CD4-positive, alpha-beta T cell (primary cell): Measurements from ENCODE around the gene THSD7B. TPM values are rescaled to one million over a fixed set of nuclear protein-coding genes. Genes with fewer than 3 reads are reported as not detected.

Experiments
- ATAC-seq: fragments of 200-7000 bp; cut with Tn5 transposase; one replicate; pipeline ENCODE4 v1.10.0; 2022; ENCODE audit warnings: mild to moderate bottlenecking; ENCODE audit not compliant: poor library complexity
- CTCF ChIA-PET: fragments of 350-600 bp; sonication (Branson Sonifier 250); formaldehyde crosslinking; loops from one replicate; lab custom pipeline; 2021; ENCODE audit warnings: antibody characterized with exemption, inconsistent platforms; lab: Charles Lee
- POLR2A ChIA-PET: fragments of 350-600 bp; sonication (Branson Sonifier 250); formaldehyde crosslinking; loops from one replicate; lab custom pipeline; 2021; ENCODE audit warnings: antibody characterized with exemption, inconsistent platforms; lab: Charles Lee
- DNase-seq, 14 experiments: peaks; one replicate each; pipeline ENCODE4 v3.0.0-alpha.2; 2013 to 2020; ENCODE audit warnings: mixed read lengths in 2 of 14
- H3K27ac ChIP-seq, 2 donors: one replicate each; pipeline versions ENCODE4 v1.5.1 to v1.7.0; 2013; ENCODE audit warnings: low read length in 2 of 2, low read depth in 1 of 2, mild to moderate bottlenecking in 1 of 2
- H3K27me3 ChIP-seq, 2 experiments: 1 replicate in 1 of 2; 2 replicates in 1 of 2; pipeline versions ENCODE4 v1.6.1 to v1.7.0; 2013; ENCODE audit warnings: low read length in 2 of 2, control low read depth in 1 of 2, mild to moderate bottlenecking in 1 of 2, moderate library complexity in 1 of 2; ENCODE audit not compliant: insufficient read depth in 2 of 2, control insufficient read depth in 1 of 2
- H3K36me3 ChIP-seq: one replicate; pipeline ENCODE4 v1.6.1; 2013; ENCODE audit warnings: low read length, control low read depth; ENCODE audit not compliant: insufficient read depth
- H3K4me1 ChIP-seq: one replicate; pipeline ENCODE4 v1.6.1; 2013; ENCODE audit warnings: low read length, control low read depth; ENCODE audit not compliant: insufficient read depth
- H3K4me3 ChIP-seq: one replicate; pipeline ENCODE4 v1.5.1; 2013; ENCODE audit warnings: mild to moderate bottlenecking, low read length, moderate library complexity
- H3K9me3 ChIP-seq, 2 experiments: 1 replicate in 1 of 2; 2 replicates in 1 of 2; pipeline versions ENCODE4 v1.6.1 to v1.7.0; 2013; ENCODE audit warnings: low read length in 2 of 2, mild to moderate bottlenecking in 2 of 2, control low read depth in 1 of 2, moderate library complexity in 1 of 2; ENCODE audit not compliant: control insufficient read depth in 1 of 2, insufficient read depth in 1 of 2
- H3K27ac Mint-ChIP-seq: one replicate; pipeline ENCODE4 v1.8.0; 2020; ENCODE audit warnings: mixed read lengths
- H3K27me3 Mint-ChIP-seq: one replicate; pipeline ENCODE4 v1.8.0; 2021; ENCODE audit warnings: mixed read lengths
- H3K36me3 Mint-ChIP-seq: one replicate; pipeline ENCODE4 v1.8.0; 2021; ENCODE audit warnings: low read depth, mixed read lengths
- H3K4me1 Mint-ChIP-seq: one replicate; pipeline ENCODE4 v1.8.0; 2021; ENCODE audit warnings: low read depth, mixed read lengths
- H3K4me3 Mint-ChIP-seq: one replicate; pipeline ENCODE4 v1.8.0; 2020; ENCODE audit warnings: mild to moderate bottlenecking, mixed read lengths
- H3K9me3 Mint-ChIP-seq: one replicate; pipeline ENCODE4 v1.8.0; 2020; ENCODE audit warnings: mixed read lengths
- intact Hi-C, 2 experiments: fragments of 100-400 bp; cut with DNase I in 1 of 2; cut with micrococcal nuclease in 1 of 2; formaldehyde crosslinking; loops; one replicate each; pipeline versions ENCODE4 v1.15.1 to v1.9.0; 2023 to 2025; cut with DNase I, micrococcal nuclease
- total RNA-seq, 174 experiments: library from RNA in 2 of 174; stranded (reverse) in 2 of 174; gene quantifications; one replicate each; pipeline ENCODE4 v1.2.3 and lab custom pipeline; 2021 to 2026
- TF ChIP-seq, protein P1 (sequence below): fragments of 200-600 bp; IDR thresholded peaks from one replicate; pipeline ENCODE4 v1.8.0; 2022; ENCODE audit warnings: antibody characterized with exemption, mild to moderate bottlenecking

THSD7B gene
- total RNA-seq, 2 experiments from 2014 or later = not detected

DNA sequence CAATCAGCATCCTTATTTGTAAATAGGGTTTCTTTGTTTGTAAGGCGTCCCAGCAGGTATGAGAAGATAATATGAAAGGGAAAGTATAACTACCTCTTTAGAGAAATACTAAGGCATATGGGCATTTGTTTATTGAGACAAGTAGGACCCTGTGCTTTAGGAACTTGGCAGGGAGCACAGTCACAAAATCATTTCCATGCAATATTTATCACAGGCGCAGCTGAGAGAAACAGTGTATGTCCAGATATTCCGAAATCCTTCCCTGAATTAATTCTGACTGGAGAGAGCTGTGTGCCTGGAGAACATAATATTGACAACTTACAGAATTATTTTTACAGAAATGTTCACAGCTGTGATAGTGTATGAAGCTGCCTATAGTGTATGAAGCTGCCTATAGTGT, 416.7 kb downstream of the THSD7B start:
- Mint-ChIP-seq H3K4me1 (no peaks in the 10 kb centered on the region), H3K9me3 (peaks cover 2% of the 10 kb centered on the region), H3K4me3 (no peak overlapping the region), H3K36me3 (no peaks in the 10 kb centered on the region), H3K27me3 (no peaks in the 10 kb centered on the region), H3K27ac (no peak overlapping the region)
- CTCF ChIA-PET = no interaction called here
- ATAC-seq = no peak
- TF ChIP-seq, protein P1, sequence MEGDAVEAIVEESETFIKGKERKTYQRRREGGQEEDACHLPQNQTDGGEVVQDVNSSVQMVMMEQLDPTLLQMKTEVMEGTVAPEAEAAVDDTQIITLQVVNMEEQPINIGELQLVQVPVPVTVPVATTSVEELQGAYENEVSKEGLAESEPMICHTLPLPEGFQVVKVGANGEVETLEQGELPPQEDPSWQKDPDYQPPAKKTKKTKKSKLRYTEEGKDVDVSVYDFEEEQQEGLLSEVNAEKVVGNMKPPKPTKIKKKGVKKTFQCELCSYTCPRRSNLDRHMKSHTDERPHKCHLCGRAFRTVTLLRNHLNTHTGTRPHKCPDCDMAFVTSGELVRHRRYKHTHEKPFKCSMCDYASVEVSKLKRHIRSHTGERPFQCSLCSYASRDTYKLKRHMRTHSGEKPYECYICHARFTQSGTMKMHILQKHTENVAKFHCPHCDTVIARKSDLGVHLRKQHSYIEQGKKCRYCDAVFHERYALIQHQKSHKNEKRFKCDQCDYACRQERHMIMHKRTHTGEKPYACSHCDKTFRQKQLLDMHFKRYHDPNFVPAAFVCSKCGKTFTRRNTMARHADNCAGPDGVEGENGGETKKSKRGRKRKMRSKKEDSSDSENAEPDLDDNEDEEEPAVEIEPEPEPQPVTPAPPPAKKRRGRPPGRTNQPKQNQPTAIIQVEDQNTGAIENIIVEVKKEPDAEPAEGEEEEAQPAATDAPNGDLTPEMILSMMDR = no peak
- Histone ChIP-seq H3K9me3 (no peaks in the 10 kb centered on the region), H3K27ac (no peak overlapping the region), H3K4me3 (no peak overlapping the region), H3K36me3 (no peaks in the 10 kb centered on the region), H3K27me3 (no peaks in the 10 kb centered on the region), H3K4me1 (no peaks in the 10 kb centered on the region)
- POLR2A ChIA-PET = no interaction called here
- no peak for DNase-seq
- intact Hi-C loops = no loop called here

DNA sequence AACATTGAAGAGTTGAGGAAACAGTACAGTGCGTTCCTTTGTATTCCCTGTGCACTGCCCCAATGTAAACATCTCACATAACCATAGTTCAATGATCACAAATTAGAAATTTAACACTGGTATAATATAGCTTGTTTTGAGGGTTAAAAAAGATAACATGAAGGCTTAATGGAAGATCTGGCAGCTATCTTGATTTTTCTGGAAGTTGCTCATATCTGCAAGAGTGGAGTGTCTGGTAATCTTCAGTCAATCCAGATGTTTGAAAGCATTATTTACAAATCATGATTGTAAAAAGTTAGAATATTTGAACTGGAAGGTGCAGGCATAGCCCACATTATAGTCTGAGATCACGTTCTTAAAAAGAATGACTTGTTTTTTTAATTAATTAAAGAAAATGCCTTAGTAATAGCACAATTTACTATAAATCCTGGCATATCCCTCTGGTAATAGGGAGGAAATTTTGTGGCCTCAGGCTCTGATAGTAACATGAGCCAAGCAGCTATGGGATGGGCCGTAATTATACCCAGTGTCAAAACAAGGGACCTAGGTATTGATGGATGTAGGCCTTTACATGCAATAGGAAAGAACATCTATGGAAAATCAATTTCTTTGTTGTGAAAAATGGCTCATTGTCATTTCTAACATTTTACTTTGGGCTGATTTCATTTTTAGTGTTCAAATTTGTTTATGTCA, 418.0 kb downstream of the THSD7B start:
- Histone ChIP-seq H3K27ac (no peak overlapping the region), H3K4me1 (no peaks in the 10 kb centered on the region), H3K27me3 (no peaks in the 10 kb centered on the region), H3K36me3 (no peaks in the 10 kb centered on the region), H3K4me3 (no peak overlapping the region), H3K9me3 (no peaks in the 10 kb centered on the region)
- Mint-ChIP-seq H3K27ac (no peak overlapping the region), H3K4me3 (no peak overlapping the region), H3K9me3 (peaks cover 2% of the 10 kb centered on the region), H3K4me1 (no peaks in the 10 kb centered on the region), H3K36me3 (no peaks in the 10 kb centered on the region), H3K27me3 (no peaks in the 10 kb centered on the region)
- CTCF ChIA-PET = no interaction called here
- POLR2A ChIA-PET = no interaction called here
- DNase-seq (no peak), ATAC-seq (no peak)
- intact Hi-C loops = no loop called here
- TF ChIP-seq, protein P1 = no peak

DNA sequence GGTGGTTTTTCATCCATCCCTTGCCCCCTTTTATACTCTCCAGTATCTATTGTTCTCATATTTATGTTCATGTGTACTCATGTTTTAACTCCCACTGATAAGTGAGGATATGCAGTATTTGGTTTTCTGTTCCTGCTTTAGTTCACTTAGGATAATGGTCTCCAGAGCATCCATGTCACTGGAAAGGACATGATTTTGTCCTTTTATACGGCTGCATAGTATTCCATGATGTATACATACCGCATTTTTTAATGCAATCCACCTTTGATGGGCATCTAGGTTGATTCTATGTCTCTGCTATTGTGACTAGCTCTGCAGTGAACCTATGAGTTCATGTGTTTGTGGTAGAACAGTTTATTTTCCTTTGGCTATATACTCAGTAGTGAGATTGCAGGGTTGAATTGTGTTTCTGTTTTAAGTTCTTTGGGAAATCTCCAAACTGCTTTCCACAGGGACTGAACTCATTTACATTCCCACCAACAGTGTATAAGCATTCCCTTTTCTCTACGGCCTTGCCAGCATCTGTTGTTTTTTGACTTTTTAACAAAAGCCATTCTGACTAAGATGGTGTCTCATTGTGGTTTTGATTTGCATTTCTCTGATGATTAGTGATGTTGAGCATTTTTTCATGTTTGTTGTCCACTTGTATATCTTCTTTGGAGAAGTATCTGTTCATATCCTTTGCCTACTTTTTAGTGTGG, 420.2 kb downstream of the THSD7B start:
- no peak overlapping the region for H3K27ac Mint-ChIP-seq
- intact Hi-C loops = no loop called here
- H3K27me3 Mint-ChIP-seq = no peaks in the 10 kb centered on the region
- no peak overlapping the region for H3K27ac ChIP-seq
- no peaks in the 10 kb centered on the region for H3K9me3 ChIP-seq
- TF ChIP-seq, protein P1 = no peak
- no peaks in the 10 kb centered on the region for H3K4me1 ChIP-seq
- no peaks in the 10 kb centered on the region for H3K27me3 ChIP-seq
- DNase-seq (no peak), ATAC-seq (no peak)
- H3K4me3 Mint-ChIP-seq = no peak overlapping the region
- no peaks in the 10 kb centered on the region for H3K36me3 ChIP-seq
- no peaks in the 10 kb centered on the region for H3K4me1 Mint-ChIP-seq
- peaks cover 2% of the 10 kb centered on the region for H3K9me3 Mint-ChIP-seq
- ChIA-PET CTCF (no interaction called here), POLR2A (no interaction called here)
- no peak overlapping the region for H3K4me3 ChIP-seq
- no peaks in the 10 kb centered on the region for H3K36me3 Mint-ChIP-seq
